ENCODE results near the gene AP2A1.

DNA sequence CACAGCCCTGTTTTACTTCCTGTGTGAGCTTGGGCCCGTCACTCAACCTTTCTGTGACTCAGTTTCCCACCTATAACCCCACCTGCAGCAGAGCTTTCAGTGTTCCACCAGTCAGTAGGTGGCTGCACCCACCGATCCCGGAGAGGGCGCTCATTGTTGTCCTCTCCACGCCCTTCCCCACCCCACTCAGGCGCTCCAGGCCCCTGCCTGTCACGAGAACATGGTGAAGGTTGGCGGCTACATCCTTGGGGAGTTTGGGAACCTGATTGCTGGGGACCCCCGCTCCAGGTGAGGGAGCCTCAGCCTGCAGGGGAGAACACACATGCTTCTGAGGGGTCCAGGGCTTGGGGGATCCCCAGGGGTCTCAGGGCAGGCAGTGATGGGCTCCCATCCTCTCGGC, 34.0 kb downstream of the AP2A1 start:
- TF ChIP-seq YY1 (IDR thresholded peaks at IDR 0.05; ENCODE audit: low read depth) (no peak), TAF1 (IDR thresholded peaks at IDR 0.05; ENCODE audit: low read depth) (no peak)

All from Ishikawa (cell line).